Gastrocnemius medialis (tissue), 4 donors: ENCODE data around the gene DCP1B.

Experiments used
- CTCF ChIP-seq, 5 experiments: fragments of 450-650 bp in 3 of 5; fragments of 200-600 bp in 2 of 5; sonication (generic) in 2 of 5; IDR thresholded peaks in 4 of 5; conservative IDR thresholded peaks in 1 of 5; 1 replicate in 4 of 5; 2 replicates in 1 of 5; pipeline ENCODE4 v1.5.1; 2016 to 2019; ENCODE audit warnings: antibody characterized with exemption in 5 of 5, mild to moderate bottlenecking in 3 of 5, moderate library complexity in 3 of 5
- POLR2A ChIP-seq, 2 donors: fragments of 450-650 bp; IDR thresholded peaks; one replicate each; pipeline ENCODE4 v1.6.1; 2017; ENCODE audit warnings: antibody characterized with exemption in 2 of 2, mild to moderate bottlenecking in 2 of 2, moderate library complexity in 2 of 2

- no peak for TF ChIP-seq CTCF (IDR thresholded peaks at IDR 0.05 in 4 of 5, conservative IDR thresholded peaks at IDR 0.05 in 1 of 5)
- no peak for TF ChIP-seq POLR2A (IDR thresholded peaks at IDR 0.05)
These were observed 75.7 kb downstream of the DCP1B start for GRCh38 chr12:1928439-1929121.
